ENCODE data around the gene TSPAN14.

The TSPAN14 gene

DNA sequence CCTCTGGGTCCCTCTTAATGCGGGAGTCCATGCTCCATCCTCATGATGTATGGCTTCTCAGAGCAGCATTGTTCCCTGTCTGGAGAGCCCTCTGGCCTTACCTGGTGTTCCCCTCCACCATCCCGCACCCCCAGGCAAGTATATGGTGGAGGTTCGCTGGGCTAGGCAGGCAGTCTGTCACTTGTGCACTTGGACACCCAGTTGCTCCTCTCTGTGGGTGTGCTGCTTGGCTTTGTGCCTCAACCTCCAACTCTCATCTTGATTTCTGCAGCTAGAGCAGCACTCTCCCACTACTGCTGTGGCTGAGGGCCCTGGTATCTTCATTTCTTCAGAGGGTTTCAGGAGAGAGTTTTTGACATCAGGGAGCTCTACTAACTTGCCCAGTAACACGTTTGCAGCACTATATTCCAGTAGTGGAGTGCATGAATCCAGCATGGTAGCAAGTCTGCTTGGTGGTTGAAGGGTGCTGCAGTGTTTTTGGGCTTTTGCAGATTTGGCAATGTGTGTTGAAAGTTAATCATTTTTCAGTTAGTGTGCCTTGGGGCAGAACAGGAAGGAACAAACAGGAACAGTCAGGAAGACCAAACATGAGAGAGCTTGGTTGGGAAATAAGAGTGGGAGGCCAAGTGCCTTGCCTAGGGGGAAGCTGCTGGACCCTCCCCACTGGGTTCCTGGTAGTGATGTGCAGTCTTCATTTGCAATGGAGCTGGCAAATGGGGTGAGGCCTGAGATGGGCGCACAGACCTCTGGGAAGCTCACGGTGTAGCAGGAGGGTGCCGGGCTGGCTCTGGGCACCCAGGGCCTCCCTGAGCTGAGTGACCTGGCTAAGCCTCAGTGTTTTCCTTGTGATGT is 37.4 kb downstream of the TSPAN14 start:
- no peak for FAIRE-seq

DNA sequence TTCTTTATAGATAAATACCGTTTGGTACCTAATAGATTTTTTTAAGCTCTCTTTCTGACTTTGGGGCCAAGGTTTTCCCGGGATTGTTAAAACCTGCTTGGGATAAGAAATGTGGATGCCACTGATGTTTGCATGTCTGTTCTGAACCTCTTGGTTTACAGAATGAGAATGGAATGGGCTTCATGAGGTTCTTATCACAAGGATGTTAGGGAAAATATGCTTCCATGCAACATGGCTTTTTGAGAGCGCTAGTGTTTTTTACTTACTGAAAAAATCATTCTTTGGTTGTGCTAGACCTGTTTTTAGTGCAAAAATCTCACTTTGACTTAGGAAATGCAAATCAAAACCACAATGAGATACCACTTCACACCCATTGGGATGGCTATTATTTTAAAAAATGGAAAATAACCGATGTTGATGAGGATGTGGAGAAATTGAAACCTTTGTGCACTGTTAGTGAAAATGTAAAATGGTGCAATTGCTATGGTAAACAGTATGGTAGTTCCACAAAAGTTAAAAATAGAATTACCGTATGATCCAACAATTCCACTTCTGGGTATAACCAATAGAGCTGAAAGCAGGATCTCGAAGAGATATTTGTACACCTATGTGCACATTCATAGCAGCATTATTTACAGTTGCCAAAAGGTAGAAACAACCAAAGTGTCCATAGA is 38.9 kb downstream of the TSPAN14 start:
- FAIRE-seq = no peak

DNA sequence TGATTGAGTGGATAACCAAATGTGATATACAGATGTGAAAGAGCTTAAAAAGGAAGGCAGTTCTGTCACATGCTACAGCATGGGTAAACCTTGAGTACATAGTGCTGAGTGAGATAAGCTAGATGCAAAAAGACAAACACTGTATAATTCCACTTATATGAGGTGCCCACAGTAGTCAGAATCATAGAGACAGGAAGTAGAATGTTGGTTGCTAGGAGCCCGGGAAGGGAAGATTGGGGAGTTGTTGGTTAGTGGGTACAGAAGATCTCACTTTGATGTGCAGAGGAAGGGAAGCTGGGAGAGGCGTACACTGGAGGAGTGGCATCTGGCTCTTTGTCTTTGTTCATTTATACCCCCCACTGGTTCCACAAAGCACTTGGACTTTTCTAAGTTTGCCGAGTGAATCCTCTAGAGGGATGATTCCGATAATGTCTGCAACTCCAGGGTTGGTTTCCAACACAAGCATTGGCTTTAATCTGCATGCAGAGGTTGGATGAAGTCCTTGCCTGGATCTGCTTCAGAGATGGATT is 39.5 kb downstream of the TSPAN14 start:
- FAIRE-seq = no peak

DNA sequence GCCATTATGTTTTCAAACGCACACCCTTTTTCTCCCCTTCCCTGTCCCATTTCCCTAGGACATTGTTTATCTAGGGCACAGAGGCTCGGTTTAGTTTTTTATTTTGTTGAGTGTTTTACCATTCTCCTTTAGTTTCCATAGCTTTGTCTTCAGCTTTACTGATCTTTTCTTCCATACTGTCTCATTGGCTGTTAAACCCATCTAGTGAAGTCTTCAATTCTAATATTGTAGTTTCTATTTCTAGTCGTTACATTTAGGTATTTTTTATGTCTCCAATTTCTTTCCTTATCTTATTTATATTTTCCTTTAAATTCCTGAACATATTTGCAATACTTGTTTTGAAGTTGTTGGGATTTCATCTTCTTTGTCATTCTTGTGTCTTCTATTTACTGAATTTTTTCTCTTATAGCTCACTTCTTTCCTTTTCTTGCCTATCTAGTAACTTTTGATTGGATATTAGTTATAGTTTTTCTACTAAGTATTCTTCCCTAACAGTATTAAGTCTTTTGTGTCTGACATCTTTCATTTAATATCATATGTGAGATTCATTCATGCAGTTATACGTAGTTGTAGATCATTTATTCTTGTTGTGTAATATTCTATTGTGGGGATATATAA is 42.6 kb downstream of the TSPAN14 start:
- no peak for FAIRE-seq

DNA sequence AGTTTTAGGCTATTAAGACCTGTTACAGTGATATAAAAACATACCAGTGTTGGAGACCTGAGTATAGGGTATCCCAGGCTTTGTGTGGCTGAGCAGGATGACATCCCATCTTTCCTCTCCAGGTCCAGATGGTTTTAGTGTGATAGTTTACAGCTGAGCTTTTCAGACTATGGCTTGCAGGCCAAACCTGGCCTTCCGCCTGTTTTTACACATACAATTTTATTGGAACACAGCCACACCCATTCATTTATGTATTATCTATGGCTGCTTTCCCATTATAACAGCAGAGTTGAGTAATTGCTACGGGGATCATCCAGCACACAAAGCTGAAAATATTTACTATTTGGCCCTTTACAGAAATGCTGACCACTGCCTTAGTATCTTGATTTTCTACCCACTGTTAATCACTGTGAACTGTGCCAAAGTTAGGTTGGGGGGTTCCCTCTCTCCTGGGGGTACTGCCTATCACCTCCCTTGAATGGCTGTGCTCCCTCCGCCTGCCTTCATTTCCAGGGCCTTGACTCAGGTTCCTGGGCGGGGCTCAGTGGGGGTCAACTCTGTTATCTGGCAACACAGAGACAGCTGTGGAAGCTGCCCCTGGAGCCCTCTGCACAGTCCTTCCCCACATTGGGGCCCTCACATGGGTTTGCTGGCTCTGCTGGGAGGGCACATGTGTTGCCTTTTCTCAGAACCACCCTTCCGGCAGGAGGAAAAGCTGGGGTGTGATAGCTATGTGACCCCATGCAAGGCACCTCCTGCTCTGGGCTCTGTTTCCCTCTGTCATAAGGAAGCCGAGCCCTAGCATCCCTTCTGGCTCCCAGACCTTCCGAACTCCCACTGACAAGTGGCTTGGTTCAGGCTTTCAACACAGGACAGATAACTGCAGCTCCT is 43.3 kb downstream of the TSPAN14 start:
- FAIRE-seq = no peak

DNA sequence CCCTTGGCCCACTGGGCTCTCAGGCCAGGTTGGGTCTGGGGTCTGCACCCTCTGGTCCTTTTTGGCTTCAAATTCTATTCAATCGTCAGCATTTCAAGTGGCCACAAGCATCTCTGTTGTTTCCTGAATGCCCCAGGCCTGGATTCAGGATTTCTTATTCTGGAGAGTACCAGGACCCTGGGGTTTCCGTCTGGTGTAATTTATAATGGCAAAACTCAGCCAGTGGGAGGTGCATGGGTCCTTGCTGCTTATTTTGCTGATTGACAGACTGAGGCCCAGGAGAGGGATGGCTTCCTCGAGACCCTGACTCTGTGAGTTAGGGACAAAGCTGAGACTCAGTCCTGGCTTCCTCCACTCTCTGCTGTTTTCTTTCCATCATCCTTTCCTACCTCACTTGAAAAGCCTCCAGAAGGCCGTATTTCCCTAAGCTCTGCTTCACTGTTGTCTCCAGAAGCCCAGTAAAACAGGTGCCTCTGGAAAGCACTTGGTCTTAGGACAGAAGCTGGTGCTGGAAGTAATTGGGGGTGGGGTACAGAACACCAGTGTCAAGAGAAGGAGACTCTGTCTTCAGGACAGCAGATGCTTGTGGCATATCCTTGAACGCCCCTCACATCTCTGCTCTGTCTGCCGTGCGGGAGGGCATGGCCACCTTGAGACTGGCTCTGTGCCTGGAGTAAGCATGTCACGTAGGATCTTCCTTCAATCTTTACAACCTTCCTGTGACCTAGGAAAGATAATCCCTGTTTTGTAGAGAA is 44.1 kb downstream of the TSPAN14 start:
- FAIRE-seq = no peak

DNA sequence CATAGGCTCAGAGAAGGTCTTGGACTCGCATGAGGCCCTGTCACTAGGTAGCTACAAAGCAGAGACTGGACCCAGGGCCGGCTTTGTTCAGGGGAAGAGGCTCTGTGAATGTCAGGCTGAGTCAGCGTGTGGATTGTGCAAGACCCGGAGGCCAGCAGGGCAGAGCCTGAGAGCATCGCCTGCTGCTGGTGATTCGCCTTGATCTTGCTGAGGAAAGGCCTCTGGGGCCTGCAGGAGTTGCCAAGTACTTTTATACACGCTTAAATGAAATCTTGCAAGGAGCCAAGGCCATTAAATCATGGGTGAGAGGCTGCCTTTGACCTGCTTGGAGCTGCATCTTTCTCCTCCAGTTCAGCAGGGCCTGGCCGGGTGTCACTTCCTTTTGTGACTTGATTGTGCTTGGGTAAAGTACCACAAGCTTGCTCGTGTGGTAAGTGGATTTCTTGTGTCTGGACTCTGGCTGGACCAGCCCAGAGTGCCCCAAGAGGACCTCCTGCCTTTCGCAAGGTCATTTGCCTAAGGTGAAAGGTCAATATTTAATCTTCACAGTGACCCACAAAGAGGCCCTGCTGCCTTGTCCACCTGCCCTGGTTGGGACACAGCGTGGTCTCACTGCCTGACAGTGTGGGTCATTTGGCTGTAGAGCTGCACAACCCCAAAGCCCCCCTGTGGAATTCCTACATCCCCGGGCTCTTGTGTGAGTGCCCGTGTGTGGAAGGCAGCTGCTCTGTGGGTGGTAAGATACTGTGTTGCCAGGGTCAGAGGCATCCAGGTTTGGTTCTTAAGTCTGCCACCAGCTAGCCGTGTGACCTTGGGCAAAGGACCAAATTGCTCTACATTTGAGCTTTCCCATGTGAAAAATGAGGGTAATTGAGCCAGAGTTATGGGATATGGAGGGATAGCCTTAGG is 45.0 kb downstream of the TSPAN14 start:
- no peak for FAIRE-seq

DNA sequence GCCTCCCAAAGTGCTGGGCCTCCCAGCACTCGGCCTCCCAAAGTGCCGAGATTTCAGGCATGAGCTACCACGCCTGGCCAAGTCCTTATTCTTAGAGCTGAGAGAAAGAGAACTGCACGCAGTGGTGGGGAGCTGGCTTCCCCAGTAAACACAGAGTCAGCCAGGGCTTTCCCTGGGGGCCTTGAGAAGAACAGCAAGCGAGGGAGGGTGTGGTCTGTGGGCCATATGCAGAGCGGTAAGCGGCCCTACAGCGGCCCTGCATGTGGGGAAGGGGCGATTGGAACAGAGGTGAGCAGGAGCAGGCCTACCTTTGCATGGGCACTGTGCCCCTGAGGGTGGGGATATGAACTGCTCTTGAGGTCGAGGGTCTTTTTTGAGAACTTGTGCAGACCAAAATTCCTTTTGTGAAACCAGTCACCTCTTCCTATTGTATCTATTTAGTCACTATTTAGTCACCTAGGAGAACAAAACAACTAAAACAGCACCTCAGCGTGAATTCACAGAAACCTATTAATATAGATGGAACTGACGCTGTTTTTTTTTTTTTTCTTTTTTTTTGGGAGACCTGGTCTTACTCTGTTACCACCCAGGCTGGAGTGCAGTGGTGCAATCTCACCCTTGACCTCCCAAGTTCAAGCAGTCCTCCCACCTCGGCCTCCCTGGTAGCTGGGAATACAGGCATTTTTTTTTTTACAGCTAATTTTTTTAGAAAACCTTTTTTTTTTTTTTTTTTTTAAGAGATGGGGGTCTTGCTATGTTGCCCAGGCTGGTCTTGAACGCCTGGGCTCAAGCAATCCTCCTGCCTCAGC is 46.7 kb downstream of the TSPAN14 start:
- no peak for FAIRE-seq

DNA sequence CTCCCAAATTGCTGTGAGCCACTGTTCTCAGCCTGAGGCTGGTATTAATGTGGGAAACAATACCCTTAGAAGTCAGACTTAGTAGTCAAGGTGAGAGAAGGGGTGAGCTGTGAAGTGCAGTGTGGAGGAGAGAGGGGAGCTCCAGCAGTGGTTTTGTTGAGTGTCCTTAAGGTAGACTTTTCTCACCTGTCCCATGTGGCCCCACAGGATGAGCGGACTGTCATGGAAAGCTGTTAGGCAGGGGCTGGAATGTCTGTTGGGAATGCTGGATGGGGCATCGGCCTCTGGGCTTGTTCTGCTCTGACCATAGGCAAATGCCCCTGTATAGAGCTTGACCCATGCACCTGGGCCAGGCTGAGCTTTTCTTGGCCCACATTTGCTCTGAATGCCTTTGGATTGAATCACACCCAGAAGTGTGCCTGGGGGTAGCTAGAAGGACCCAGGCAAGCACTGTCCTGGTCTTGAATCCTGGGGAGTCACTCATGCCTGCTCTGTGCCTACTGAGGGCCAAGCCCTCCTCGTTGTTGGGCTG is 47.3 kb downstream of the TSPAN14 start:
- no peak for FAIRE-seq

DNA sequence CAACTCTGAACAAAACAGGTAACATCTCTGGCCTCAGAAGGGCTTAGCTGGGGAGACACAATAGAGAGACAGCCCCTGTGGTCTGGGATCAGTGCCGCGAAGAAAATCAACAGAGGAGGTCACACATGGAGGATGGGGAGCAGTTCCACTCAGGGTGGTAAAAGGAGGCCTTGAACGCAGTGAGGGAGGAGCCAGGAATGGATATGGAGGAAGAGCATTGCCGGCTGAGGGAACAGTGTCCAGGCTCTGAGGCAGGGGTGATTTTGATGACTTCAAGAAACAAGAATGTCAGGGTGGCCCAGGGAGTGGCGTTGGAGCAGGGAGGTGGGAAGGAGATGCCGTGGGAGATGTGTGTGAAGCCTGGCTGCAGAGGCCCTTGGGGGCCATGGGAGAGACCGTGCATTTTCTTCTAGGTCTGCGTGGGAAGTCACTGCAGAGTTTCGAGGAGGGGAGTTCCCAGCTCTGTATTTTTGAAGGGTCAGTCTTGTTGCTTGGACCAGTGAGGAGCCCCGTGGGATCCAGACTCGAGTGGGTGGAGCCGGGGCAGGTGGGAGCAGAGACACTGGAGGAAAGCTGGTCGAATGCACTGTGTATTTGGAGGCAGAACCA is 47.9 kb downstream of the TSPAN14 start:
- FAIRE-seq = no peak

DNA sequence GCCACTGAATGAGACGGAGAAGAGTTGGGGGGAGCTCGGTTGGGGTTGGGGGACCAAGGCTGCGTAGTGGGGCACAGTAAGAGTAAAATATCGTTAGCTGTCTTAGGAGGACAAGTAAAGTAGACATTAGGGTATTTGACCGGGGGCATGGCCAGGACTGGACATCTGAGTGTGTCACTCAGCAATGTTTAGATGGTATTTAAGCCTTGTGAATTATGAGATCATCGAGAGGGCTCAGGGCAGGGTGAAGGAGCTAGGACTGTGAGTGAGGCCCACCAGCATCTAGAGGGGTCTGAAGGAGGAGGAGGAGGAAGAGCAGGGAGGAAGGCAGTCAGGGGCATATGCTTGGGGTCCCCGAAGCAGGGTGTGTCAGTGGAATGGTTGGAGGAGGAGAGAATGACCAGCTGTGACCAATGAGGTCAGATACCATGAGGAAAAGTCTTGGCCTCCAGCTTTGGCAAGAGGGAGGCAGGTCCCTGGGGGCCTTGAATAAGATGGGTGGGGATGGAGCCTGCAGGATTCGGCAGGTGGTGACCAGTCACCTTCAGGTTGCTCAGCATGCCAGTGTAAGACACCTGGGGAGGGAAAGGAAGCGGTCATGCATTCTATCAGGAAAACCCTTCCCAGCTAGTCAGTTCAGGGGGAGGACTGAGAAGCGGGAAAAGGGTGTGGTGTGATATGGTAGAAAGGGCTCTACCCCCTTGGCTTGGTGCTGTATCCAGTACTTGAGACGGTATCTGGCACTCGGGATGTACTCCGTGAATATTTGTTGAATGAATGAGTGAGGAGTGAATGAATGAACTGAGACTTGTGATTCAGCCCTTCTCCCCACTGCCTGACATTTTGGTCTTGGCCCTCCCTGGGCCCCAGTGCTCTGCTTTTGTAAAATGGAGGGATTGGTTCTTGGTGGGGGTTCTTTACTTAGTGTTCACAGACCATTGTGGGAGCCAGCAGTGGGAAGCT is 48.8 kb downstream of the TSPAN14 start:
- no peak for FAIRE-seq

DNA sequence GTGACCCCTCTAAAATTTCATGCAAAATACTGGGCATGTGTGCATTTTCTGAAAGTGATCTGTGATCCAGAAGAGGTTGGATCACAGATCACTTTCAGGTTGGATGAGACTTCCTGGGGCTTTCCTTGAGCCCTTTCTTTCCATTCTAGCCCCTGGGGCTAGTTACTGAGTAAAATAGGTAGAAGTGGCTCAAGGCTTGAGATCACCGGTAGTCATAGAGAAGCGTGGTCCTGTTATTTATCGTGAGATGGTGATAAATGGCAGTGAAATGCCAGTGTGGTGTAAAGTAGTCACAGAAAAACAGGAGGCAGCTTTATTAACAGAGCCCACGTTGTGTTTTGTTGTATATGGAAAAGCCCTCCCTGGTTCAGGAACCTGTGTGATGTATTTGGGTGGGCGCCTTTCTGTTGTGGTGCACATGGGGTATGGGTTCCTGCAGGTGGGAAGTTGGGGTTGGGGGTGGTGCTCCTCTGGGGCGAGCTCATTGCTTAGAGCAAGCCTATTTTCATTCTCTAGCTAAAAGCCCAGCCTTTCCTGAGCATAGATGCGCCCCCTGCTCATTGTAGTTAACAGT is 49.6 kb downstream of the TSPAN14 start:
- no peak for FAIRE-seq

DNA sequence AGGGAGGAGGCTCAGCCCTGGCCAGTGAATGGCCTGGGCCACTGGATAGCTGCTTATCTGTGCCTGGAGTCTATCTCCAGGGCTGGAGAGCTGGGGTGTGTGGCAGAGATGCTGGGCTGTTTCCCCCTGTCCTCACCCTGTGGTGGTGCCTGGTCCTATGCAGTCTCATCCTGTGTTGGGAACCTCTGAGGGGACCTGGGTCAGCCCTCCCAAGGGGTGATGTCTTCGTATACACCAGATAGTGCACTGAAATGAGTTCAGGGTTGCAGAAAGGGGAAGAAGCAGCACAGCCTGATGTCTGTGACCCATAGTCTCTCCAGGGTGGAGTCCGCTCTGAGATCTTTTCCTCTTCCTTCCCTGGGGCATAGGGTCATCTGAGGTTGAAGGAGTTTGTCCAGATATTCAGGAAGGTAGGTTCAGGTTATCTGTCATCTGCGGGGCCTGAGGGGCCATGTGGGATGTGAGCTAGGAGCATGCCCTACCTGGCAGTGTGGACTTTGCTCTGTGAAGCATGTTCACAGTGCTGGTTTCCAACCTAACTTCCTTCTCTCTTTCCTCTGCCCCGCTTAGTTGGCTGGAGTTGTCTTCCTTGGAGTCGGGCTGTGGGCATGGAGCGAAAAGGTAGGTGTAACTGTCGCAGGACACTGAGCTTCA is 50.2 kb downstream of the TSPAN14 start:
- no peak for FAIRE-seq

DNA sequence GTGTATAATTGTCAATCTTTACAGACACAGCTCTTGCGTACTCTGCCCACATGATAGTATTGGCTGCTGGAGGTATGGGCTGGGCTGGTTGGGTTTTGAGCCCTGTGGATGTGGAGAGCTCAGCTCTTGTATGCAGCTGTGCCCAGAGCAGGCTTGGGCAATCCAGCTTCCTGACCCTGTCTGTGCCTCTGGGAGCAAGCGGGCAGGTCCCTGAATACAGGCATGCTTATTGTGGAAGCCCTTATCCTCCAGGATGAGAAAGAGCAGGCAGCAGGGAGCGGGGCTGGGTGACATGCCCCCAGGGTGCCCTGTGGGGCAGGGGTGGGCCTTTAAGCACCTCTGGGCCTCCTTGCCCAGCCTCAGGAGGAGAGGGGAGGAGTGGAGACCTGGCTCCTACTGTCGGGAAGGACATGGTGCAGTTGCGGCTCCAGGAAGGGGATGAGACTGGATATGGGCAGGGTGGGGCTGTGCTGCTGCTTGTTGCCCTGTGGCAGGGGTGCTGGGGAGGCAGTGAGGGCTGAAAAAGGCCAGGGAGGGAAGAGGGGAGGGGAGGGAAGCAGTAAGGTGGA is 50.9 kb downstream of the TSPAN14 start:
- no peak for FAIRE-seq

DNA sequence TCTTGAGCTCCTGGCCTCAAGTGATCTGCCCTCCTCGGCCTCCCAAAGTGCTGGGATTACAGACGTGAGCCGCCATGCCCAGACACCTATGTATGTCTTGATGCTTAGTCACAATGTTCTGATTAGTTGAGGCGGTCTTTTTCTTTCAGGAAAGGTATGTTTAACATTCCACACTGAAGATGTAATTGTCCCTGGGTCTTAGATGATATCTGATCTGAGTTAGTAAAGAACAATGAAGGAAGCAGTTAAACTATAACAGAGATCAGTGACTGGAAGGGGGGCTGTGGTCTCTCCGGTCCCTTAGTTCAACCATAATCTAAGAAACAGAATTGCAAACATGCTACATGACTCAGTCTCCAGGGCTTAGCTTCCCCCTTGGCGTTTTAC is 52.1 kb downstream of the TSPAN14 start:
- FAIRE-seq = no peak

DNA sequence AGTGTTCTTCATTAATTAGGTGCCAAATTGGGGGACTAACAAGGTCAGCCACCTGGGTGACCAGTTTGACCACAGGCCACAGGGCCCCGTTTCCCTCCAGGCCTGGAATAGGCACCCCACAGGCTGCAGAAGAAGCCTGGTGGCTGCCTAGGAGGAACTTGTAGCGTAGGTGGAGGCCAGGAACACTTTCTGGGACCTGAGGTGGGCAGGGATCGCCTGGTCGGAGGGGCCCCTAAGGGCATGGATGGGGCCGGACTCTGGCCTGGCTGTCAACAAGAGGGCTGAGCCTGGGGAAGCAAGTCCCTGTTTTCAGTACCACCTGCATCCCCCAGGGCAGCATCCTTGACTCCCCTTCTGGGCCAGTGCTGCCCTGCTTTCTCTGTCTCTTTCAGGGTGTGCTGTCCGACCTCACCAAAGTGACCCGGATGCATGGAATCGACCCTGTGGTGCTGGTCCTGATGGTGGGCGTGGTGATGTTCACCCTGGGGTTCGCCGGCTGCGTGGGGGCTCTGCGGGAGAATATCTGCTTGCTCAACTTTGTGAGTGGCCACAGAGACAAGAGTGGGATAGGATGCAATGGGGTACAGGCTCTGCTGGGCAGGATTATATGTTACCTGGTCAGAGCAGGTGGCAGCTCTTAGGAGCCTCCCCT is 52.9 kb downstream of the TSPAN14 start:
- no peak for FAIRE-seq
